Prostate gland (tissue), 2 donors: ENCODE measurements around the gene LCA5.

Source experiments
- CTCF ChIP-seq, 4 experiments: fragments of 200-600 bp in 2 of 4; fragments of 450-650 bp in 2 of 4; sonication (generic) in 2 of 4; IDR thresholded peaks; 1 replicate in 3 of 4; 2 replicates in 1 of 4; pipeline ENCODE4 v1.5.1; 2016 to 2019; ENCODE audit warnings: antibody characterized with exemption in 4 of 4, mild to moderate bottlenecking in 2 of 4, moderate library complexity in 2 of 4
- POLR2AphosphoS5 ChIP-seq: sonication (generic); formaldehyde crosslinking; IDR thresholded peaks from one replicate; pipeline ENCODE4 v1.6.1; 2017; ENCODE audit warnings: antibody characterized with exemption

GRCh38 chr6:79543886-79544285, 6.7 kb upstream of the LCA5 start:
- TF ChIP-seq CTCF (IDR thresholded peaks at IDR 0.05) (no peak), POLR2AphosphoS5 (no peak)
